22Rv1 (cell line): ENCODE measurements around the gene SCN1A.

ENCODE experiments used
- CTCF ChIP-seq: fragments of 450-650 bp; IDR thresholded peaks from 2 replicates; pipeline ENCODE4 v1.5.1; 2017; ENCODE audit warnings: mild to moderate bottlenecking
- ZFX ChIP-seq: fragments of 450-650 bp; IDR thresholded peaks from 2 replicates; pipeline ENCODE4 v1.6.1; 2017; ENCODE audit warnings: antibody characterized with exemption, borderline replicate concordance

DNA sequence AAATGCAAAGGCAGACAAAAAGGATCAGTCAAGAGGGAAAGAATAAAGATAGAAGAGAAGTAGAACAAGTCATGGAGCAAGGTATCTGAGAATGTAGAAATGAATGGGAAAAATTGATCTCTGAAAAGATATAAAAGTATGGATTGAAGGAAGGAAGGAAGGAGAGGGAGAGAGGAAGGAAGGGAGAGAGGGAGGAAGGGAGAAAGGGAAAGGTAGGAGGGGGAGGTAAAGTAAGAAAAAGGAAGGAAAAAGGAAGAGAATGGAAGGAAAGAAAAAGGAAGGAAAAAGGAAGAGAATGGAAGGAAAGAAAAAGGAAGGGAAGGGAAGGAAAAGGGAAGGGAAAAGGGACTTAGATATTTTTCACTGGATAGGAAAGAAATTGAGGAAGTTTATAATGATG is 142.7 kb downstream of the SCN1A start:
- TF ChIP-seq ZFX (no peak), CTCF (no peak)
